RWPE1 (cell line): ENCODE results near the gene ADIPOR2.
"Not testable (repeated sequence)": the region's sequence is repeated elsewhere in the genome, so short reads cannot be mapped to it uniquely, and the experiment has no call there.

Source experiments
- CTCF ChIA-PET: fragments of 350-600 bp; sonication (Branson Sonifier 250); formaldehyde crosslinking; extraction: SDS; loops from one replicate; lab custom pipeline; 2021; lab: Yijun Ruan, JAX
- POLR2A ChIA-PET: fragments of 400-600 bp; formaldehyde crosslinking; extraction: SDS; loops from one replicate; lab custom pipeline; 2020; ENCODE audit warnings: antibody characterized with exemption; ENCODE audit not compliant: low non-redundant PET; lab: Yijun Ruan, JAX
- DNase-seq: peaks from one replicate; pipeline ENCODE4 v3.0.0; 2012; ENCODE audit warnings: low spot score
- H3K27ac ChIP-seq: fragments of 450-650 bp; 2 replicates; pipeline ENCODE4 v1.5.1; 2017
- CTCF ChIP-seq: fragments of 450-650 bp; conservative IDR thresholded peaks from 2 replicates; pipeline ENCODE4 v1.5.1; 2017; ENCODE audit warnings: low read depth, mild to moderate bottlenecking

The ADIPOR2 gene

DNA sequence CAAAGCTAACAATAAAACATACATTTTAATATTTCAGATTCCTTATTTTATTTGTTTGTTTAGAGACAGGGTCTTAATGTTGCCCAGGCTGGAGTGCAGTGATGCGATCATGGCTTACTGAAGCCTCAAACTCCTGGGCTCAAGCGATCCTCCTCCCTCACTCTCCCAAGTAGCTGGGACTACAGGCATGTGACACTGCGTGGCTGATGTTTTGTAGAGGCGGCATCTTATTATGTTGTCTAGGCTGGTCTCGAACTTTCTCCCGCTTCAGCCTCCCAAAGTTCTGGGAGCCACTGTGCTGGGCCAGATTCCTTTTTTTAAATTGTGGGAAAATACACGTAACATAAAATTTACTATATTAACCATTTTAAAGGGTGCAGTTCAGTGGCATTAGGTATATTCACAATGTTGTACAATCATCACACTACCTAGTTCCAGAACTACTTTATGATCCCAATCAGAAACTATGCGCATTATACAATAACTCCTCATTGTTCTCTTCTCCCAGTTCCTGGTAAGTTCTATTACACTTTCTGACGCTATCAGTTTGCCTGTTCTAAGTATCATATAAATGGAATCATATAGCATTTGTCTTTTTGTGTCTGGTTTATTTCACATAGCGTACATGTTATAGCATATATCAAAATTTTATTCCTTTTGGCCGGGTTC is 40.3 kb downstream of the ADIPOR2 start:
- no peak overlapping the region for H3K27ac ChIP-seq
- DNase-seq, result no peak
- CTCF ChIA-PET, result interaction anchor here (0.6 kb wide), 1 partner anchor 258 kb away, joined by 6 read pairs; no protein-coding TSS in a partner anchor
- TF ChIP-seq CTCF, result no peak
- POLR2A ChIA-PET, result no interaction called here

DNA sequence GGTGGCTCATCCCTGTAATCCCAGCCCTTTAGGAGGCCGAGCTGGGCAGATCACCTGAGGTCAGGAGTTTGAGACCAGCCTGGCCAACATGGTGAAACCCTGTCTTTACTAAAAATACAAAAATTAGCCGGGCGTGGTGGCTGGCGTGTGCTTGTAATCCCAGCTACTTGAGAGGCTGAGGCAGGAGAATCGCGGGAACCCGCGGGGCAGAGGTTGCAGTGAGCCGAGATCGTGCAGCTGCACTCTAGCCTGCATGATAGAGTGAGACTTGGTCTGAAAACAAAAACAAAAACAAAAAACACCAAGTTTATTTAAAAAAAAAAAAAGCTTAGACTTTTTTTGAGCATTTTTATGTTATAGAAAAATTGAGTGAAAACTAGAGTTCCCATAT is 40.8 kb downstream of the ADIPOR2 start:
- CTCF ChIA-PET, POLR2A ChIA-PET, H3K27ac ChIP-seq, DNase-seq: not testable (repeated sequence)

DNA sequence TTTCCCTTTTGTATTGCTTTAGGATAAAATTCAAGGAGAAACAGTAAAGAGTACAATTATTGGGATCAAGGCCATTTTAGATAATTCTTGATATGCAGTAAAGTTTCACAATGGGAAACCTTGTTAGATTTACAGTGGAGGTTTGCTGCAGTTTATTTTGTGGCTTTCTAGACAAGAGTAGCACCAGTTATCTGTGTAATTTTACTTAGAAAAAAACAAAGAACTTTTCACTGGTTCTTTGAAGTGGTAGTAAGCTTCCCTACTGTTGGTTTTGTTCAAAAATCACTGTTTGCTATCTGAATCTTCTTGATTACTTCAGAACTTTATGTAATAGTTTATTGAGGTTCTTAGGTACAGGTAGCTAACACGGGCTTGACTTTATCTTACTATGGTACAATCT is 42.0 kb downstream of the ADIPOR2 start:
- no peak overlapping the region for H3K27ac ChIP-seq
- ChIA-PET CTCF (no interaction called here), POLR2A (no interaction called here)
- TF ChIP-seq CTCF, result no peak
- no peak for DNase-seq

GRCh38 chr12:1733712-1734111 is 42.8 kb downstream of the ADIPOR2 start:
- POLR2A ChIA-PET, DNase-seq, H3K27ac ChIP-seq: not testable (repeated sequence)
- CTCF ChIA-PET, result interaction anchor here (0.6 kb wide), 1 partner anchor 62 kb away, joined by 11 read pairs; no protein-coding TSS in a partner anchor

DNA sequence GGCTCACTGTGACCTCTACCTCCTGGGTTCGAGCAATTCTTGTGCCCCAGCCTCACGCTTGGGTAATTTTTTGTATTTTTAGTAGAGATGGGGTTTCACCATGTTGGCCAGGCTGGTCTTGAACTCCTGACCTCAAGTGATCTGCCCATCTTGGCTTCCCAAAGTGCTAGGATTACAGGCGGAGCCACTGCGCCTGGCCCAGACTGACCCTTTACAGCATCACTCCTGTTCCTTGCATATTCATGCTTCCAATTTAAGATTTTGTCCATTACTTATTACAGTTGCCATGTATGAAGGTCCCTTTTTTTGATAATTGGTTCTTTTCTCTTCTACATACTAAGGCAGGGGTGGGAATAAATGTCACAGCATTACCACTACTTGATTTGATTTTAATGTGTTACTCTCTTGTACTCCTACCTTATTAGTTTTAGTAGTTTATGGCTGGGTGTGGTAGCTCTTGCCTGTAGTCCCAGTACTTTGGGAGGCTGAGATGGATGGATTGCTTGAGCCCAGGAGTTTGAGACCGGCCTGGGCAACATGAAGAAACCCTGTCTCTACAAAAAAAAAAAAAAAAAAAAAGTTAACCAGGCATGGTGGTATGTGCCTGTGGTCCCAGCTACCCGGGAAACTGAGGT is 46.9 kb downstream of the ADIPOR2 start:
- H3K27ac ChIP-seq, result no peak overlapping the region
- DNase-seq, result no peak
- POLR2A ChIA-PET, result no interaction called here
- no peak for TF ChIP-seq CTCF
- CTCF ChIA-PET, result no interaction called here

DNA sequence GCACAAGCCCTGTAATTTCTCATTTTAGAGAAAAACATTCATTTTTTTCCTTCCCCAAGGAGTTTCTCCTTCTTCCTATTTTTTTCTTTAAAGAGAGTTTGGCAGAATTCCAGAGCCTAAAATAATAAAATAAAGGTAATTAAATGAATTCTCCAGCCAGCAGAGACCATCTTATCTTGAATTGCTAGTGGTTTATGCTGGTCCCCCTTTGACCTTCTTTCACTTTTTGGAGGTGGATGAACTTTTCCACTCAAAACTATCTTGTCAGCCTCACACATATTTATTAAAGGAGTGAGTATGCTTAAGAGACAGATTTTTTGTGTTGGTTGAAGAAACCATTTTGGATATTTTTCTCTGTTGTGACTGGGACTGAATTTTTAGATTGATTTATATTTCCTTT is 47.6 kb downstream of the ADIPOR2 start:
- POLR2A ChIA-PET, result interaction anchor here (0.6 kb wide), 1 partner anchor 11 kb away, joined by 3 read pairs; no protein-coding TSS in a partner anchor
- no peak overlapping the region for H3K27ac ChIP-seq
- CTCF ChIA-PET, result no interaction called here

DNA sequence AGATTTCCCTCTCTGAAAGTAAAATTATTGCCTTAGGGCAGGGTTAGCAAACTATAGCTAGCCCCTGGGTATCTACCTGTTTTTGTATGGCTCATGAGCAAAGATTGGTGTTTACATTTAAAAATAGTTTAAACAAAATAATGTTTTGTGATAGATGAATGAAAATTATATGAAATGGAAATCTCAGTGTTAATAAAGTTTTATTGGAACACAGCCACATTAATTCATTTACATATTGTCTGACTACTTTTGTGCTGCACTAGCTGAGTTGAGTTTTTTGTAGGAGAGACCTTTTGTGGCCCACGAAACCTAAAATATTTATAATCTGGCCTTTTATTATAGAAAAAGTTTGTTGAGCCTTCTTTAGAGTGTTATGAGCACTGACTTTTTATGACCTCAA is 48.5 kb downstream of the ADIPOR2 start:
- no peak for DNase-seq
- ChIA-PET POLR2A (no interaction called here), CTCF (interaction anchor here (0.6 kb wide), 1 partner anchor 551 kb away, joined by 5 read pairs; no protein-coding TSS in a partner anchor)
- no peak overlapping the region for H3K27ac ChIP-seq
- TF ChIP-seq CTCF, result no peak

More for the DNA sequence above, 47.6 kb downstream of the ADIPOR2 start:
- DNase-seq, result no peak
- no peak for TF ChIP-seq CTCF
